GM03348 (cell line): Measurements from ENCODE around the gene ADGRF5.
A peak's percentile ranks its signal among the peaks of the same experiment; 100 is the strongest.
"Not testable (repeated sequence)": the region's sequence is repeated elsewhere in the genome, so short reads cannot be mapped to it uniquely, and the experiment has no call there.

Source experiments
- DNase-seq: peaks from one replicate; pipeline ENCODE4 v3.0.0; 2012; ENCODE audit warnings: low spot score

Gene ADGRF5

GRCh38 chr6:46888578-46888977 lies 33.2 kb downstream of the ADGRF5 start:
- DNase-seq = peak; percentile 15

- DNase-seq = peak; percentile 7
Measured at GRCh38 chr6:46888031-46888430, 33.7 kb downstream of the ADGRF5 start.

- no peak for DNase-seq
Measured at GRCh38 chr6:46882645-46883044, 39.1 kb downstream of the ADGRF5 start.

- DNase-seq = no peak
Measured at GRCh38 chr6:46879003-46879402, 42.7 kb downstream of the ADGRF5 start.

- peak; percentile 35 for DNase-seq
Measured at GRCh38 chr6:46876126-46876525, 45.6 kb downstream of the ADGRF5 start.

GRCh38 chr6:46867411-46867810 lies 54.3 kb downstream of the ADGRF5 start:
- no peak for DNase-seq

GRCh38 chr6:46865221-46865620 lies 56.5 kb downstream of the ADGRF5 start:
- no peak for DNase-seq

- DNase-seq = no peak
Measured at GRCh38 chr6:46863791-46864190, 57.9 kb downstream of the ADGRF5 start.

GRCh38 chr6:46862381-46862780 lies 59.4 kb downstream of the ADGRF5 start:
- no peak for DNase-seq

- peak; percentile 21 for DNase-seq
Measured at GRCh38 chr6:46855966-46856365, 65.8 kb downstream of the ADGRF5 start.

- DNase-seq = not testable (repeated sequence)
Measured at GRCh38 chr6:46851576-46851975, 70.2 kb downstream of the ADGRF5 start.

- no peak for DNase-seq
Measured at GRCh38 chr6:46850792-46851191, 70.9 kb downstream of the ADGRF5 start.

GRCh38 chr6:46849361-46849690 lies 72.4 kb downstream of the ADGRF5 start:
- no peak for DNase-seq

- DNase-seq = peak; percentile 88
Measured at GRCh38 chr6:46848684-46849360, 72.9 kb downstream of the ADGRF5 start.

- no peak for DNase-seq
Measured at GRCh38 chr6:46845126-46845525, 76.6 kb downstream of the ADGRF5 start.

GRCh38 chr6:46842252-46842846 lies 79.4 kb downstream of the ADGRF5 start:
- DNase-seq = not testable (repeated sequence)

GRCh38 chr6:46838033-46838432 lies 83.7 kb downstream of the ADGRF5 start:
- DNase-seq = no peak

- DNase-seq = not testable (repeated sequence)
Measured at GRCh38 chr6:46834991-46835390, 86.7 kb downstream of the ADGRF5 start.

GRCh38 chr6:46834257-46834916 lies 87.4 kb downstream of the ADGRF5 start:
- DNase-seq = not testable (repeated sequence)

GRCh38 chr6:46832816-46833215 lies 88.9 kb downstream of the ADGRF5 start:
- DNase-seq = no peak

GRCh38 chr6:46828939-46829338 lies 92.8 kb downstream of the ADGRF5 start:
- no peak for DNase-seq

- DNase-seq = no peak
Measured at GRCh38 chr6:46821458-46821881, 100.3 kb downstream of the ADGRF5 start.

GRCh38 chr6:46819561-46819960 lies 102.2 kb downstream of the ADGRF5 start:
- DNase-seq = no peak
